ENCODE measurements around the gene RAE1.

- TF ChIP-seq POLR2AphosphoS5 (IDR thresholded peaks at IDR 0.05; ENCODE audit: low read depth, low read length) (no peak), REST (IDR thresholded peaks at IDR 0.05; ENCODE audit: insufficient read depth in 1 of 2, low read depth in 2 of 2, low read length in 1 of 2) (no peak), CTCF (IDR thresholded peaks at IDR 0.05) (no peak)
Measured at GRCh38 chr20:57347393-57347792, 3.7 kb upstream of the RAE1 start.
